ENCODE measurements around the gene GBX2.

DNA sequence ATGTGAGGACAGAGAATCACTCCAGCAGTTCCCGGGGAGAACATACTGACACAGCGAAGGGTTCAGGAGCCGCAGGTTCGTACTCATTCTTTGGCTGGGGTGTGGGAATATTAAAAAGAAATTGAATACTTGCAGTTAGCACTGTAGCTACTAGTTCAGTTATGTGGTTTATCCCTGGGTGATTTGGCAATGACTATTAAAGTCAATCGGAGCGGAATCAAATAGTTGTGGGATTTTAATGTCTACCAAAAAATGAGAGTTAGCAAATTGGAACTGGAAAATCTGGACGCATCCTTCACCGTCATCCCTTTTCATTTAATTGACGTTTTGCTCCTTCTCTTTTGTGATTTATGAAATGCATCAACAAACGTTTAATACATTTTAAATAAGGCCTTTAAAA is 50.8 kb downstream of the GBX2 start:
- TF ChIP-seq, protein P1, sequence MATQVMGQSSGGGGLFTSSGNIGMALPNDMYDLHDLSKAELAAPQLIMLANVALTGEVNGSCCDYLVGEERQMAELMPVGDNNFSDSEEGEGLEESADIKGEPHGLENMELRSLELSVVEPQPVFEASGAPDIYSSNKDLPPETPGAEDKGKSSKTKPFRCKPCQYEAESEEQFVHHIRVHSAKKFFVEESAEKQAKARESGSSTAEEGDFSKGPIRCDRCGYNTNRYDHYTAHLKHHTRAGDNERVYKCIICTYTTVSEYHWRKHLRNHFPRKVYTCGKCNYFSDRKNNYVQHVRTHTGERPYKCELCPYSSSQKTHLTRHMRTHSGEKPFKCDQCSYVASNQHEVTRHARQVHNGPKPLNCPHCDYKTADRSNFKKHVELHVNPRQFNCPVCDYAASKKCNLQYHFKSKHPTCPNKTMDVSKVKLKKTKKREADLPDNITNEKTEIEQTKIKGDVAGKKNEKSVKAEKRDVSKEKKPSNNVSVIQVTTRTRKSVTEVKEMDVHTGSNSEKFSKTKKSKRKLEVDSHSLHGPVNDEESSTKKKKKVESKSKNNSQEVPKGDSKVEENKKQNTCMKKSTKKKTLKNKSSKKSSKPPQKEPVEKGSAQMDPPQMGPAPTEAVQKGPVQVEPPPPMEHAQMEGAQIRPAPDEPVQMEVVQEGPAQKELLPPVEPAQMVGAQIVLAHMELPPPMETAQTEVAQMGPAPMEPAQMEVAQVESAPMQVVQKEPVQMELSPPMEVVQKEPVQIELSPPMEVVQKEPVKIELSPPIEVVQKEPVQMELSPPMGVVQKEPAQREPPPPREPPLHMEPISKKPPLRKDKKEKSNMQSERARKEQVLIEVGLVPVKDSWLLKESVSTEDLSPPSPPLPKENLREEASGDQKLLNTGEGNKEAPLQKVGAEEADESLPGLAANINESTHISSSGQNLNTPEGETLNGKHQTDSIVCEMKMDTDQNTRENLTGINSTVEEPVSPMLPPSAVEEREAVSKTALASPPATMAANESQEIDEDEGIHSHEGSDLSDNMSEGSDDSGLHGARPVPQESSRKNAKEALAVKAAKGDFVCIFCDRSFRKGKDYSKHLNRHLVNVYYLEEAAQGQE (IDR thresholded peaks at IDR 0.05; ENCODE audit: insufficient read depth in 1 of 2, low read depth in 2 of 2, low read length in 2 of 2): no peak
- no peak for TF ChIP-seq TAF1 (IDR thresholded peaks at IDR 0.05; ENCODE audit: borderline replicate concordance, insufficient read depth, low read length)

All from PFSK-1 (cell line).